BLaER1 treated with 17β-estradiol and CSF1 and Interleukin-3, amounts not matched to agents 10 nM and 100 nM (cell line): ENCODE measurements around the gene FRMD3.

Experiments
- H3K27ac ChIP-seq, 11 experiments: shearing (Covaris generic); formaldehyde crosslinking; 2 replicates each; pipeline ENCODE4 v1.8.1; 2022
- H3K27me3 ChIP-seq, 11 experiments: shearing (Covaris generic); formaldehyde crosslinking; 2 replicates each; pipeline ENCODE4 v1.8.1; 2022
- H3K36me3 ChIP-seq, 11 experiments: shearing (Covaris generic); formaldehyde crosslinking; 2 replicates each; pipeline ENCODE4 v1.8.1; 2022
- H3K4me1 ChIP-seq, 10 experiments: shearing (Covaris generic); formaldehyde crosslinking; 2 replicates each; pipeline ENCODE4 v1.8.1; 2022
- H3K4me2 ChIP-seq, 11 experiments: shearing (Covaris generic); formaldehyde crosslinking; 2 replicates each; pipeline ENCODE4 v1.8.1; 2022
- H3K4me3 ChIP-seq, 10 experiments: shearing (Covaris generic); formaldehyde crosslinking; 2 replicates each; pipeline ENCODE4 v1.8.1; 2022
- H3K9ac ChIP-seq, 11 experiments: shearing (Covaris generic); formaldehyde crosslinking; 2 replicates each; pipeline ENCODE4 v1.8.1; 2022
- H3K9me3 ChIP-seq, 11 experiments: shearing (Covaris generic); formaldehyde crosslinking; replicated peaks in 1 of 11; 2 replicates each; pipeline ENCODE4 v1.8.1; 2022
- H4K20me1 ChIP-seq, 11 experiments: shearing (Covaris generic); formaldehyde crosslinking; 2 replicates each; pipeline ENCODE4 v1.8.1; 2022
- Cebpa-rat ChIP-seq, 11 experiments: shearing (Covaris generic); IDR thresholded peaks; 2 replicates each; pipeline ENCODE4 v1.8.1; 2022

FRMD3 gene

DNA sequence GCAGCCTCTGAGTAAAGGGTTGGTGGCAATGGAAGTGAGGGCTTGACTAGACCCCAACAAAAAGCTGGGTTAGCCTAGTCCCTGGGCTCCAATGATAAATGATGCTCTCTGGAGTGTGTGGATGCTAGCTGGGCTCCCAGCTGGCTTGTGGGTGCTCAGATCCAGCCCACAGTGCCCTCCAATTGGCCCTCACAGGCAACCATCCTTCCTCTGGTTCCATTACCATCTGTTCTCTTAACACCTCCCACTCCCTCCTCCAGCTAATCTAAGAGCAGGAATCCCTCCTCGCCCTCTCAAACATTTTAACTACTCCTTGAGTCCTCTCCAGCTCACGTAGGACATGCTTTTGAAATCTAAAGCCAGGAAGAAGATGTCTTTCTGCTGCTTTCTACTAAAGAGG lies 25.2 kb upstream of the FRMD3 start:
- Histone ChIP-seq H3K9ac (no peak overlapping the region), H3K27me3 (no peaks in the 10 kb centered on the region; a peak in 1 of 22 replicates), H3K36me3 (no peaks in the 10 kb centered on the region), H3K9me3 (peaks cover 6 to 23% (median 15%) of the 10 kb centered on the region in 11 experiments; a peak in 20 of 22 replicates), H3K4me1 (no peaks in the 10 kb centered on the region), H4K20me1 (no peaks in the 10 kb centered on the region), H3K4me3 (no peak overlapping the region), H3K4me2 (no peak overlapping the region), H3K27ac (no peak overlapping the region)
- TF ChIP-seq Cebpa-rat (IDR thresholded peaks at IDR 0.05): no peak

DNA sequence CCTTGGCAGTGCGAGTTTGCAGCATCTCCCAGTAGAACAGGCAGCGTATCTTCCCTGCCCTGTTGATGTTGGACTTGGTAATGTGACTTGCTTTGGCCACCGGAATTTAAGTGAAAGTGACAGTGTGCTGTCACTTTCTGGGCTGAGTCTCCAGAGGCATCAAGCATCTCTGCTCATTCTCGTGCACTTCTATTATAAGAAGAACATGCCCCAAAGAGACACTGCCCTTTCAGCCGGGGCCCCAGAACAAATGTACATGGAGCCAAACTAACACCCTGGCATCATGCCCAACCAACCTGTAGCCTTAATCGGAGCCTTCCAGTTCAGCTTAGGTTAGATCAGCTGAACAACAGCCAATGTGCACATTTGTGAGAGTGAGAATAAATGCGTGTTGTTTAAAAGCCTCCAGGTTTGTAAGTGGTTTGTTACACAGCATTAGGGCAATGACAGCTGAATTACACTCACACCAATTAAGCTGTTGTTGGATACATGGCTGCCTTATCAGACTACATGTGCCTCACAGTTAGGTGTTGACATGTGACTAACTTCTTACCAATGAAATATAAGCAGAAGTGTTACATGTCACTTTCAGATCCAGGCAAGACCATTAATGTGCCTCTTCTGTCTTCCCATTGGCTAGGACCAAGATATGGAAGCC lies 22.1 kb upstream of the FRMD3 start:
- H3K27me3 ChIP-seq: no peaks in the 10 kb centered on the region
- peaks cover 0 to 7% (median 5%) of the 10 kb centered on the region in 11 experiments; a peak in 11 of 22 replicates for H3K9me3 ChIP-seq
- H3K4me1 ChIP-seq: no peaks in the 10 kb centered on the region
- H3K9ac ChIP-seq: no peak overlapping the region
- no peak overlapping the region for H3K4me3 ChIP-seq
- no peaks in the 10 kb centered on the region for H3K36me3 ChIP-seq
- H4K20me1 ChIP-seq: no peaks in the 10 kb centered on the region
- no peak for TF ChIP-seq Cebpa-rat (IDR thresholded peaks at IDR 0.05)
- no peak overlapping the region for H3K4me2 ChIP-seq
- no peak overlapping the region for H3K27ac ChIP-seq

DNA sequence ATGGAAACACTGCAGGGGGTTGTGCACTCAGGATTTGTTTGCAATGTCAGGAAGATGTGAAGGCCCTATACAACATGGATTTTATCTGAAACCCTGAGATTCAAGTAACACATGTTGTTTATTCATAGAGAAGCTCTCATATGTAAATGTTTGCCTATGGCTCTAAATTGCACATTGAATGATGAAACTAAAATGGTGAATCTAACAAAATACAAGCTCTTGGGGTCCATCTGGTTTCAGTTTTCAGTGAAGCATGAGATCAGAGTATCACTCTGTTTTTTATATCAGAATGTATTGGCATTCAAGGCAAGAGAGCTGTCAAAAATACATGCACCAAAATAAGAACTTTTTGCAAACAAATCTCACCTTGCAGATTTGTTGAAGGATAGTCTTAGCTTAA lies 19.6 kb upstream of the FRMD3 start:
- H4K20me1 ChIP-seq: no peaks in the 10 kb centered on the region
- H3K27me3 ChIP-seq: no peaks in the 10 kb centered on the region
- H3K9ac ChIP-seq: no peak overlapping the region
- H3K27ac ChIP-seq: no peak overlapping the region
- peaks cover 5 to 31% (median 19%) of the 10 kb centered on the region in 11 experiments; a peak in 18 of 22 replicates for H3K9me3 ChIP-seq
- H3K4me3 ChIP-seq: no peak overlapping the region
- H3K4me2 ChIP-seq: no peak overlapping the region
- H3K36me3 ChIP-seq: no peaks in the 10 kb centered on the region
- H3K4me1 ChIP-seq: no peaks in the 10 kb centered on the region
- no peak for TF ChIP-seq Cebpa-rat (IDR thresholded peaks at IDR 0.05)

- Histone ChIP-seq H3K4me1 (no peaks in the 10 kb centered on the region), H3K4me2 (no peak overlapping the region), H3K36me3 (no peaks in the 10 kb centered on the region), H3K9me3 (peaks cover 5 to 34% (median 20%) of the 10 kb centered on the region in 11 experiments; a peak in 18 of 22 replicates), H3K9ac (no peak overlapping the region), H3K27ac (no peak overlapping the region), H3K27me3 (no peaks in the 10 kb centered on the region), H3K4me3 (no peak overlapping the region), H4K20me1 (no peaks in the 10 kb centered on the region)
- TF ChIP-seq Cebpa-rat (IDR thresholded peaks at IDR 0.05): no peak
Observed at GRCh38 chr9:83557317-83557716, 19.1 kb upstream of the FRMD3 start.

- peaks cover 13 to 50% (median 30%) of the 10 kb centered on the region in 11 experiments; a peak in 21 of 22 replicates for H3K9me3 ChIP-seq
- H3K9ac ChIP-seq: no peak overlapping the region
- no peaks in the 10 kb centered on the region for H3K27me3 ChIP-seq
- H4K20me1 ChIP-seq: no peaks in the 10 kb centered on the region
- H3K4me3 ChIP-seq: no peak overlapping the region
- no peak overlapping the region for H3K27ac ChIP-seq
- TF ChIP-seq Cebpa-rat (IDR thresholded peaks at IDR 0.05): no peak
- no peaks in the 10 kb centered on the region for H3K36me3 ChIP-seq
- no peak overlapping the region for H3K4me2 ChIP-seq
- H3K4me1 ChIP-seq: no peaks in the 10 kb centered on the region
Observed at GRCh38 chr9:83554278-83554677, 16.1 kb upstream of the FRMD3 start.

GRCh38 chr9:83544002-83544698 lies 5.9 kb upstream of the FRMD3 start:
- Histone ChIP-seq H3K4me3 (no peak overlapping the region), H3K27me3 (no peaks in the 10 kb centered on the region), H4K20me1 (no peaks in the 10 kb centered on the region), H3K36me3 (no peaks in the 10 kb centered on the region), H3K4me2 (no peak overlapping the region), H3K9ac (no peak overlapping the region), H3K4me1 (no peaks in the 10 kb centered on the region), H3K27ac (no peak overlapping the region), H3K9me3 (peaks cover 10 to 19% (median 13%) of the 10 kb centered on the region in 11 experiments)
- no peak for TF ChIP-seq Cebpa-rat (IDR thresholded peaks at IDR 0.05)

- Histone ChIP-seq H4K20me1 (no peaks in the 10 kb centered on the region), H3K4me2 (no peak overlapping the region), H3K4me3 (no peak overlapping the region), H3K9me3 (peaks cover 23 to 30% (median 24%) of the 10 kb centered on the region in 11 experiments), H3K9ac (no peak overlapping the region), H3K4me1 (no peaks in the 10 kb centered on the region), H3K27me3 (no peaks in the 10 kb centered on the region), H3K36me3 (no peaks in the 10 kb centered on the region), H3K27ac (no peak overlapping the region)
- no peak for TF ChIP-seq Cebpa-rat (IDR thresholded peaks at IDR 0.05)
Observed at GRCh38 chr9:83538890-83539238, 663 bp upstream of the FRMD3 start.

DNA sequence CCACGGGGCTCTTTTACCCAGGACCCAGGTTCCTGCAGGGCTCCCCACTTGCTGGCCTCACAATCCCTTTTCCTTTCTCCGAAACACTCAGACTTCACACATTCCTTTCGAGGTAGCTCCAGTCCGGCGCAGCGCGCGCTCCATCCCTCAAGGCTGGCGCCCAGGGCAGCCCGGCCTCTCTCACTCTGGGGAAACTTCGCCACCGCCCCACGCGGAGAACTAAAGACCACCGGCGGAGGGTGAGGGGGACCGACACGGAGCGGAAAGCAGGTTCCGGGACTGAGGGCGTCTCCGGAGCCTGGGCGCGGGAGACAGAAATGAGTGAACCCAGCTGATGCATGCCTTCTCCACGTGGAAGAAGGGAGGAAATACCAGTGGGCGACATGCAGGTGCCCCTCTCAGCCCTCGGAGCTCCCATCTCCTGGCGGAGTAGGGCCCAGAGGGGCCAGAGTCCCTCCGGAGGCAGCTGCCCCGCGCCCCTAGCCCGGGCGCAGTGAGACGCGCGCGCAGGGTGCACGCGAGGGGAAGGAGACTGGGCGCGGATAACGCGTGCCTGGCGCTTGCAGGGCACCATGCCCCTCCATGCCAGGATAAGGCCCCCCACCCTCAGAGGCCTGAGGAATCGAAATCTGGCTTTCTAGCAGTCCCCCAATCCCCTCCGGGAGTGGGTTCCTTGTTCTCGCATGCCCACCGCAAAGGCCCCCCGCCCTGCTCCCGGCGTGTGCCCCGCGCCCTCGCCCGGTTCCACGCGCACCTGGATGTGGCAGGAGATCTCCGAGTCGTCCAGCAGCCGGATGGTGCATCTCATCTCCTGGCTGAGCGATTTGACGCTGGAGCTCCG lies 650 bp downstream of the FRMD3 start:
- no peak overlapping the region for H3K4me2 ChIP-seq
- no peaks in the 10 kb centered on the region for H3K36me3 ChIP-seq
- H3K4me1 ChIP-seq: no peaks in the 10 kb centered on the region
- H4K20me1 ChIP-seq: no peaks in the 10 kb centered on the region
- no peaks in the 10 kb centered on the region for H3K27me3 ChIP-seq
- H3K4me3 ChIP-seq: no peak overlapping the region
- no peak overlapping the region for H3K27ac ChIP-seq
- no peak overlapping the region for H3K9ac ChIP-seq
- TF ChIP-seq Cebpa-rat (IDR thresholded peaks at IDR 0.05): no peak
- H3K9me3 ChIP-seq: peaks cover 23 to 28% (median 24%) of the 10 kb centered on the region in 11 experiments

DNA sequence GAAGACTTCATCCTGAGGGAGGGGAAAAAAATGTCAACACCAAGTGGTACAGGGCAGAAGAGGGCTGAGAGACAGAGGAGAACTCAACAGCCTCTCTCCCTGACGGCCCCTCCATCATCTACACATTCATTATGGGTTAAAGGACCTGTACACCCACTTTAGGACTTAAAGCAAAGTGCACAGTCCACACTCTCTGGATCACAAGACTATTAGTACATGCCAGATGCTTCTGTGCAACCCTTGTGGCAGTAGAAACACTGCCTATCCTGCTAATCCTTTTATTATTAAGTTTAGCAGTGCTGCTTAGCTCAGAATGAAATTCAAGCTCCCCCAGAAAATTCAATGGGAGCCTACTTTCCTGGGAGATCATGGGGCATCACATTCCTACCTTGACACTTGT lies 1.9 kb downstream of the FRMD3 start:
- TF ChIP-seq Cebpa-rat (IDR thresholded peaks at IDR 0.05): no peak

More for the DNA sequence above, 1.9 kb downstream of the FRMD3 start:
- Histone ChIP-seq H3K4me1 (no peaks in the 10 kb centered on the region), H3K9me3 (peaks cover 23 to 28% (median 24%) of the 10 kb centered on the region in 11 experiments), H3K9ac (no peak overlapping the region), H3K36me3 (no peaks in the 10 kb centered on the region), H3K4me2 (no peak overlapping the region), H3K4me3 (no peak overlapping the region), H4K20me1 (no peaks in the 10 kb centered on the region), H3K27me3 (no peaks in the 10 kb centered on the region), H3K27ac (no peak overlapping the region)
